ENCODE results near the gene ATP6V0A4.

Gene ATP6V0A4

GRCh38 chr7:138773176-138773575, 24.8 kb downstream of the ATP6V0A4 start:
- TF ChIP-seq CTCF (IDR thresholded peaks at IDR 0.05; ENCODE audit: low read depth, low read length, missing control alignments) = no peak
- no peak for DNase-seq (ENCODE audit: low read depth)
- no peak overlapping the region for H3K4me3 ChIP-seq (ENCODE audit: low read depth, low read length)

GRCh38 chr7:138770904-138771303, 27.1 kb downstream of the ATP6V0A4 start:
- H3K4me3 ChIP-seq (ENCODE audit: low read depth, low read length) = no peak overlapping the region
- TF ChIP-seq CTCF (IDR thresholded peaks at IDR 0.05; ENCODE audit: low read depth, low read length, missing control alignments) = no peak
- DNase-seq (ENCODE audit: low read depth) = no peak

DNA sequence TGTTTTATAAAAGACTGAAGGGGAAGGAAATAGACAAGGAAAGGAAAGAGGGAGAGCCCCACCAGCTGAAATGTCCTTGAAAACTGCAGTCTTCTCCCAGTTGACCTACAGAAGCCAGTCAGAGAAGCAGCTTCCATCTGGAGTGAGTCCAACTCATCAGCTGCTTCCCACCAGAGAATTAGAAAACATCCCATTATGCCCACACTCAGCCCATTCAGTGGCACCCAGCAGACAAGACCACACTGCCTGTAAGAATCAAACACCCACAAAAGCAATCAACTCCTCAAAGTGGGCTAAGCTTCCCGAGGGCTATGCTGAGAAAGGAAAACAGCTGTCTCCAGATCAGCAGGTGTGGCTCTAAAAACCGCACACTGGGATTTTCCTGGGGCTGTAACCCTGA, 29.8 kb downstream of the ATP6V0A4 start:
- DNase-seq (ENCODE audit: low read depth) = no peak
- H3K4me3 ChIP-seq (ENCODE audit: low read depth, low read length) = no peak overlapping the region
- no peak for TF ChIP-seq CTCF (IDR thresholded peaks at IDR 0.05; ENCODE audit: low read depth, low read length, missing control alignments)

DNA sequence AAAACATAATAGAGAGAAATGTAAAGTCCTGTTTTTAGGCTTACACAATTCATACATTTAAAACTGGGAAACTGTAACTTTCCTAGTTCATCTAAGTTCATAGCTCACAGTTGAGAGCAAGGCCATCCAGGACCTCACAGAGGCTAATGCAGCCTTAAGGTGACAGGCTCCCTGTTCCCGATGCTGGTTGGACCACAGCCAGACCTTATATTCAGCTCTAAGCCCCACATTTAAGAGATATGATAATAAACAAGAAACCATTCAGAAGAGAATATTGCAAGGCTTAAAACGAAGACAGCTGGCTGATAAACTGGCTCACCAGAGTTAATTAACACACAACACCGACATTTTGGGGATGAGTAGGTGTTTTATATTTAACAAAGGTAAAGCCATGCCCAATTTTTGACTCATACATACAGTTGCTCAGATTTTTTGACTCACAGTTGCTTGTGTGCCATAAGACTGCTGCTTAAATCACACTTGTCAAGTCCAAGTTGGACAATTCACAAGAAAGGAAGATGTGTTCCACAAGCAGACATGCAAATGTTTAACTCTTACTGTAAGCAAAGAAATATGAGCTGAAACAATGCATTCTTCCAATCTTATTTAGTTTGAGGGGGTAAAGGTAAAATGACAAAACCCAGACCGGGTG, 41.3 kb downstream of the ATP6V0A4 start:
- H3K4me3 ChIP-seq (ENCODE audit: low read depth, low read length) = no peak overlapping the region
- no peak for TF ChIP-seq CTCF (IDR thresholded peaks at IDR 0.05; ENCODE audit: low read depth, low read length, missing control alignments)
- no peak for DNase-seq (ENCODE audit: low read depth)

DNA sequence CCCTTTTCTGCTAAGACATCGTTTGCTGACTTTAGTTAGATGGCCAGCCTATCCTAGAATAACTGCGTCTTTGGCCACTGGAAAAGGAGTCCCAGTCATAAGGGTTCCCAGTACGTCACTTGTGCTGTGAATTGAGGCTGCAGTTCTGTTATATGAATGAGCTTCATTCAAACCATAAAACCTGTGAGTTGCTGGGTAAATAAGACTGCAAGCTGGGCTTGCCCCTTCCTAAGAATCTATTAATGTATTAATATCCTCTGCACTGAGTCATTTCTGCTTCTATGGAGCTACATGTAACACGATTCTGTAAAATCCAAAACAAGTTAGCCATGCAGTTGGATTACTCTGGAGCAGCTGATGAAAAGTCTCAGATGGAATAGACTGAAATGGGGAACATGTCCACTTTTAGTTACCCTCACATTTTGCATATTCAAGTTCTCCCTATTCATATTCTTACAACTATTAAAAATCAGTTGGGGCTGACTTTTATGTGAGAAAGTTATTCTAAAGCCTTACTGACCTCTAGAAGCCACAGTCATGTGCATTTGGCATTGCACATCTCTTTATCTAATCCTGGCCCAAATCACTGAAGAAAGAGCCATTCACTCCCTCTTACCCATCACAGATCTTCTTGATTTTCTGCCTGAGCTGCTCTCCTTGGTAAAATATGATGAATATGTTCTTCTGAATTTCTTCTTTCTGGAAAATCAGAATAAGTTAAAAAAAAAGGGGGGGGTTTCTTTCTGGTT, 42.0 kb downstream of the ATP6V0A4 start:
- TF ChIP-seq CTCF (IDR thresholded peaks at IDR 0.05; ENCODE audit: low read depth, low read length, missing control alignments) = no peak
- no peak for DNase-seq (ENCODE audit: low read depth)
- no peak overlapping the region for H3K4me3 ChIP-seq (ENCODE audit: low read depth, low read length)

DNA sequence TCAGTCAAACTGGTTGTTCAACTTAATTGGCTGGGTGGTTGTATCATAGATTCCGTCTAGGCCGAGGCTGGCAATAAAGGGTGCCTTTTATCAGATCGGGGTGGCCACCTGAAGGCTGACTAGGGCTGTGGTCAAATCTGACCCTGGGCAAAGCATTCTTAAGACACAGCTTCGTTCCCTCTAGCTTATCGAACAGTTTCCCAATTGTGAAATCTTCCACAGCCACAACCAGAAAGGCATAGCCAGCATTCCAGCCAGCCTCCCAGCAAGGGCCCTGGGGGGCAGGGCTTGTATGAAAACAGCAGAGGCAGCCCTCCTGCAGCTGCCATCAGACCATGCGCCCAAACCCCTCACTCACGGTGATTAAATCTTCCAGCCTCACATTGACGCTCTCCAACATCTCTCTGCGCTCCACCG, 42.7 kb downstream of the ATP6V0A4 start:
- no peak for DNase-seq (ENCODE audit: low read depth)
- no peak overlapping the region for H3K4me3 ChIP-seq (ENCODE audit: low read depth, low read length)
- no peak for TF ChIP-seq CTCF (IDR thresholded peaks at IDR 0.05; ENCODE audit: low read depth, low read length, missing control alignments)

- no peak for DNase-seq (ENCODE audit: low read depth)
- TF ChIP-seq CTCF (IDR thresholded peaks at IDR 0.05; ENCODE audit: low read depth, low read length, missing control alignments) = no peak
- no peak overlapping the region for H3K4me3 ChIP-seq (ENCODE audit: low read depth, low read length)
These were observed 44.4 kb downstream of the ATP6V0A4 start for GRCh38 chr7:138753610-138754009.
